Activated T-cell treated with anti-CD3 and anti-CD28 coated beads for 4 hours (primary cell): Measurements from ENCODE around the gene ROR2.
"Not testable (repeated sequence)": the region's sequence is repeated elsewhere in the genome, so short reads cannot be mapped to it uniquely, and the experiment has no call there.

ENCODE experiments used
- DNase-seq: peaks from one replicate; pipeline ENCODE4 v3.0.0-alpha.2; 2020

Gene ROR2

GRCh38 chr9:91659529-91660495, 290.2 kb downstream of the ROR2 start:
- no peak for DNase-seq

- DNase-seq: no peak
Observed at GRCh38 chr9:91658513-91659105, 291.4 kb downstream of the ROR2 start.

GRCh38 chr9:91657501-91657900, 292.5 kb downstream of the ROR2 start:
- no peak for DNase-seq

- DNase-seq: no peak
Observed at GRCh38 chr9:91655658-91656057, 294.4 kb downstream of the ROR2 start.

- no peak for DNase-seq
Observed at GRCh38 chr9:91655215-91655614, 294.8 kb downstream of the ROR2 start.

GRCh38 chr9:91654527-91654926, 295.5 kb downstream of the ROR2 start:
- no peak for DNase-seq

- no peak for DNase-seq
Observed at GRCh38 chr9:91647371-91647770, 302.7 kb downstream of the ROR2 start.

- DNase-seq: no peak
Observed at GRCh38 chr9:91646702-91647101, 303.3 kb downstream of the ROR2 start.

GRCh38 chr9:91644433-91644832, 305.6 kb downstream of the ROR2 start:
- no peak for DNase-seq

- DNase-seq: no peak
Observed at GRCh38 chr9:91643481-91644077, 306.4 kb downstream of the ROR2 start.

GRCh38 chr9:91642771-91643170, 307.3 kb downstream of the ROR2 start:
- DNase-seq: no peak

- no peak for DNase-seq
Observed at GRCh38 chr9:91640428-91640827, 309.6 kb downstream of the ROR2 start.

GRCh38 chr9:91639054-91639453, 311.0 kb downstream of the ROR2 start:
- no peak for DNase-seq

- DNase-seq: not testable (repeated sequence)
Observed at GRCh38 chr9:91634832-91635231, 315.2 kb downstream of the ROR2 start.

GRCh38 chr9:91629718-91630117, 320.3 kb downstream of the ROR2 start:
- no peak for DNase-seq

- DNase-seq: no peak
Observed at GRCh38 chr9:91628892-91629291, 321.1 kb downstream of the ROR2 start.

- no peak for DNase-seq
Observed at GRCh38 chr9:91625331-91625730, 324.7 kb downstream of the ROR2 start.

- DNase-seq: no peak
Observed at GRCh38 chr9:91623004-91623403, 327.0 kb downstream of the ROR2 start.

- DNase-seq: not testable (repeated sequence)
Observed at GRCh38 chr9:91622121-91622520, 327.9 kb downstream of the ROR2 start.

GRCh38 chr9:91614044-91614443, 336.0 kb downstream of the ROR2 start:
- not testable (repeated sequence) for DNase-seq

GRCh38 chr9:91611582-91611981, 338.4 kb downstream of the ROR2 start:
- no peak for DNase-seq

- no peak for DNase-seq
Observed at GRCh38 chr9:91606255-91606995, 343.6 kb downstream of the ROR2 start.
